PC-9 (cell line): ENCODE measurements around the gene EPHB3.

Source experiments
- CTCF ChIP-seq: fragments of 200-600 bp; sonication (generic); conservative IDR thresholded peaks from 2 replicates; pipeline ENCODE4 v1.6.1; 2017; ENCODE audit warnings: mixed run types, antibody characterized with exemption, mild to moderate bottlenecking, moderate library complexity
- EZH2 ChIP-seq: fragments of 200-600 bp; sonication (generic); IDR thresholded peaks from 2 replicates; pipeline ENCODE4 v1.8.0; 2017; ENCODE audit warnings: antibody characterized with exemption, low read depth

DNA sequence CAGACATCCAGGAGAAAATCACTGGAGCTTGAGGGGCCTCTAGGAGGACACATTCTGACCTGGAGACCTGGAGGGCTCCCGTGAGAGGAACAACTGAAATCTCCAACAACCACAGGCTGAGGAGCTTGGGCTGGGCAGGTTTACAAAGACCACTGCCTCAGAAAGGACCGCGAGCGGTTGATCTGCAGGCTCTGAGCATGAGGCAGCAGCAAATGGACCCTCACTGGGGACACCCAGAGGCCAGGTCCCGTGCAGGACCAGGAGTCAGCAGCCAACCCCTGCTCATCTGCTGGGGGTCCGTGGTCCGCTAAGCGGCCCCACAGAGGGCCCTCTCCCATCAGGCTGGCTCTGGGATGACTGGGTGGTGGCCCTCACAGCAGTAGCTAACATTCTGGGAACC is 10.5 kb upstream of the EPHB3 start:
- TF ChIP-seq CTCF, result no peak
- TF ChIP-seq EZH2, result no peak
